Bone marrow (tissue), 2 donors: ENCODE measurements around the gene ZNF320.
A peak's percentile ranks its signal among the peaks of the same experiment; 100 is the strongest.
"Not testable (repeated sequence)": the region's sequence is repeated elsewhere in the genome, so short reads cannot be mapped to it uniquely, and the experiment has no call there.

Experiments
- DNase-seq, 2 donors: peaks; one replicate each; lab custom pipeline; 2025; lab: John Stamatoyannopoulos, UW

Gene ZNF320

DNA sequence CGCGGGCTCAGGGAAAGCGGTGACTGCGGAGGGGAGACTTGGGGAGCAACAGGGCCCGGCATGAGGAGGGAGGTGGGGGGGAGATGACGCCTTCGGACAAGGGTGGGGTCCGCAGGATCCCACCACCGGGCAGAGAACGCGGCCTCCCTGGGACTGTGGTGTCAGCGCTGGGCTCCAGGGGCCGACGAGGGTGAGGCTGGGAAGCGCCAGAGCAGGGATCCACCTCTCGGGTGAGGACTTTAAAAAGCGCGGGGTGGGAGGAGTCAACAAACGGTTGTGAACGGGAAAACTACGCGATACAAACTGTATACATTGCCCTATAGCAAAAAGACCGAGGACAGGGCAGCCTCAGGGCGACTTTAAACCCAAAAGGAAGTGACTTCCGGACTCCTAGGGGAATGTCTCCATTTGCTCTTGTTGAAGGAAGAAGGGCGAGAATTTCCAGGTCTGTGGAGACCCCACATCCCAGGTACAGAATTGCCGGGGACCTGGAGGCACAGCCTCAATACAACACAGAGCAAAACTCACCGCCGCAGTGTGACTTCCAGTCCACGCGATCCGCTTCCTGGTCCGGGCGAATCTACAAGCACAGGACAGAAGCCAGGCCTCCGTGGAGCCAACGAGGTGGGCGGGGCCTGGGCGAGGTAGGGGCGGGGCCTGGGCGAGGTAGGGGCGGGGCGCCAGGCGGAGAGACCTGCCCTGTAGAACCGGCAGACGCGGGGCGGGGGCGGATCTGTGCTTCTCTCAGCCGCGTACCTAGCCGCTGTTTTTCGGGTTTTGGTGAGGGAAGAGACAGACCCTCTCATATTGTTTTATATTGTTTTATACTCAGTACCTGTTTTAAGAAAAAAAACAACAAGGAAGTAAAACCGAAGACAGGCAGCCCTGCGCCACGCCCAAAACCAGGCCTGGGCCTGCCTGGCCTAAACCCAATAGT lies 25.7 kb upstream of the ZNF320 start, which contains the start of gene ZNF888:
Gene ZNF888 (minus strand): TSS at position 588 of the 937 bp plus-strand sequence. CDS start 5,555 bp downstream, outside the sequence.
- peak; percentile 76 to 86 for DNase-seq

DNA sequence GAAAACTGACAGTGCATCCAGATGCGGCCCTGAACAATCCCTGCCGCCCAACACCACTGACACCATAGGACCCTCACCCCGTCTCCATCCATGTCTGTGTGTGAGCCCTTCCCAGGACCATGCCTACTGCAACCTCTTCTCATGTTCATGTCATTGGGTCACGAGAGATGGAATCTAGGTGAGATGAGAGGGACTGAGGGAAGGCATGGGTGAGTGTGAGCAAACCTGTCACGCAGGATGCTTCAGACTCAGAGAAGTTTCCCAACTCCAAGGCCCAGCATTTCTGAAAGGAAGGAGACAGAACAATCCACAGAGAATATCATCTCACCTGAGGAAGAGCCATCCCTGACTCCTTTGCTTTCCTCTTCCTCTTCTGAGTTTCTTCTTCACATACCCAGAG lies 20.1 kb upstream of the ZNF320 start:
- DNase-seq = no peak

- DNase-seq = peak in 1 of 2 donors; percentile 5
Measured at GRCh38 chr19:52910648-52911047, 13.2 kb upstream of the ZNF320 start.

DNA sequence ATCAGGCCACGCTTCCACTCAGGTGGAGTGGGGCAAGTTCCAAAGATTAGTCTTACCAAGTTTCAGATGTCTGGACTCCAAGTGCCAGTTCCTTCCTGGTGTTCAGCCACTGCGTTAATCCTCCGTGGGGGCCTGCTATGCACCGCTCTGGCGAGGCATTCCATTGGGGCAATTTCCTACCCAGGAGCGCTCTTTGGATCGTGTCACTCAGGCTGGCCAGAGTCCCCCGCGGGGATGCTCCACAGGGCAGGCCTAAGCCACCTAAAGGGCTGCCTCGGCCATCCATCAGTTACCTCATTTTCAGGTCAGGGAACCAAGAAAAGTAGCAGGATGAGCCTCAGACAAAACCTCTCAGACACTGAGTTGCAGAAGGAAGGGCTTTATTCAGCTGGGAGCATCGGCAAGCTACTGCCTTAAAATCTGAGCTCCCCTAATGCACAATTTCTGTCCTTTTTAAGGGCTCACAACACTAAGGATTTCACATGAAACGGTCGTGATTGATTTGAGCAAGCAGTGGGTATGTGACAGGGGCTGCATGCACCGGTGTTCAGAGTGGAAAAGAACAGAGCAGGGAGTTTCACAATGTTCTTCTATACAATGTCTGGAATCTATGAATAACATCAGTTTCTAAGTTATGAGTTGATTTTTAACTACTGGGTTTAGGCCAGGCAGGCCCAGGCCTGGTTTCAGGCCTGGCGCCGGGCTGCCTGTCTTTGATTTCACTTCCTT lies 6.8 kb upstream of the ZNF320 start:
- not testable (repeated sequence) for DNase-seq

DNA sequence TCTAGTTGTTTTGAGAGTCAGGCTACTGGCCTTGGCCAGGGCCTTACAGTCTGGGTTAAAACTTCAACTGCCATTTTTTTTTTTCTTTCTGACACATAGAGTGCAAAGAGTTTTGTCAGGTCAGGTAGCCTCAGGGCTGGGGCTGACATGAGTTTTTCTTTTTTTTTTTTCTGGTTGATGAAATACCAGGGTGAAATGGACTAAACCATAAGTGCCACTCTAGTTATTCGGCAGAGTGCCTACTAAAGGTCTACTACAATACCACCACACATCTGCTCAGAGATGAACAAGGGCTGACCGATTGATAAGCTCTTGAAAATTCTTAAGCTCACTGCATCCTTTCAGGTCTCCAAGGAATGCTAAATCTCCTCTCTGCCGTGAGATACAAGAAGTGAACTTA lies 4.4 kb upstream of the ZNF320 start:
- DNase-seq = no peak

DNA sequence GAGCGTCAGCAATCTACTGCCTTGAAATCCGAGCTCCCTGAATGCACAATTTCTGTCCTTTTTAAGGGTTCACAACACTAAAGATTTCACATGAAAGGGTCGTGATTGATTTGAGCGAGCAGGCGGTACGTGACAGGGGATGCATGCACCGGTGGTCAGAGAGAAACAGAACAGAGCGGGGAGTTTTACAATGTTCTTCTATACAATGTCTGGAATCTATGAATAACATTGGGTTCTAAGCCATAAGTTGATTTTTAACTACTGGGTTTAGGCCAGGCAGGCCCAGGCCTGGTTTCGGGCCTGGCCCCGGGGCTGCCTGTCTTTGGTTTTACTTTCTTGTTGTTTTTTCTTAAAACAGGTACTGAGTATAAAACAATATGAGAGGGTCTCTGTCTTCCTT lies 1.2 kb upstream of the ZNF320 start:
- not testable (repeated sequence) for DNase-seq

GRCh38 chr19:52898101-52898500 lies 666 bp upstream of the ZNF320 start:
- DNase-seq = no peak

- DNase-seq = no peak
Measured at GRCh38 chr19:52896431-52897137, 851 bp downstream of the ZNF320 start.

DNA sequence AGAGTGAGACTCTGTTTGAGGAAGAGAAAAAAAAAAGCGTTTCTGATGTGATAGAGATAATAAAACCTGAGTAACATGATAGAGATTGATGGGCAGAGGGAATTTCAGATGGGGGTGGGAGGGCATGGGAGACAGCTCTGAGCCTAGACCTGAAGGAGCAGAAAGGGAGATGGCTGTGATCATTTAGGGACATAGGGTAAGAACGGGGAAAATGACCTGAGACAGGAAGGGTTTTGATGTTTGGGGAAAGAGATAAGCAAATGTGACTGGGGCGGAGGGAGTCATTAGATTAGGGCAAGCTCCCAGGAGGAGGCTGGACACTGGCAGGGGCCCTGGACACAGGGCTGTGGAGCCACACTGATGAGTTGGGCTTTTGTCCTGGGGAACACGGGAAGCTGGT lies 6.1 kb downstream of the ZNF320 start:
- no peak for DNase-seq

DNA sequence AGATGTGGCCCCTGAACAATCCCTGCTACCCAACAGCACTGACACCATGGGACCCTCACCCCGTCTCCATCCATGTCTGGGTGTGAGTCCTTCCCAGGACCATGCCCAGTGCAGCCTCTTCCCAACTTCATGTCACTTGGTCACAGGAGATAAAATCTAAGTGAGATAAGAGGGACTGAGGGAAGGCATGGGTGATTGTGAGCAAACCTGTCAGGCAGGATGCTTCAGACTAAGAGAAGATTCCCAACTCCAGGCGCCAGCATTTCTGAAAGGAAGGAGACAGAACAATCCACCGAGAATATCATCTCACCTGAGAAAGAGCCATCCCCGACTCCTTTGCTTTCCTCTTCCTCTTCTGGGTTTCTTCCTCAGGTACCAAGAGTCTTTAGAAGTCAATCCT lies 7.5 kb downstream of the ZNF320 start:
- DNase-seq = no peak

DNA sequence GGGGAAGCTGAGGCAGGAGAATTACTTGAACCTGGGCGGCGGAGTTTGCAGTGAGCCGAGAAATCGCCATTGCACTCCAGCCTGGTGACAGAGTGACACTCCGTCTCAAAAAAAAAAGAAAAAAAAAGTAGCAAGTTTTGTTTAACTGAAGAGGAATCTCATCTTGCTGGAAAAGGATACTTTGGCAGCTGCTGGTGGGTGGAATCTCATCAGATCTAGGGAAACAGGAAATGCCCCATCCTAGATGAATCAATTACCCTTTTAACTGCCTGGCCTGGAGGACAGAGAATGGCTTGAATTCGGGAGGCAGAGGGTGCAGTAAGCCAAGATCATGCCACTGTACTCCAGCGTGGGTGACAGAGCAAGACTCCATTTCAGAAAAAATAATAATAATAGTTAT lies 8.4 kb downstream of the ZNF320 start:
- no peak for DNase-seq

- DNase-seq = no peak
Measured at GRCh38 chr19:52880895-52881389, 16.5 kb downstream of the ZNF320 start.

- not testable (repeated sequence) for DNase-seq
Measured at GRCh38 chr19:52872996-52873395, 24.4 kb downstream of the ZNF320 start.

GRCh38 chr19:52871466-52871865 lies 26.0 kb downstream of the ZNF320 start:
- DNase-seq = no peak

DNA sequence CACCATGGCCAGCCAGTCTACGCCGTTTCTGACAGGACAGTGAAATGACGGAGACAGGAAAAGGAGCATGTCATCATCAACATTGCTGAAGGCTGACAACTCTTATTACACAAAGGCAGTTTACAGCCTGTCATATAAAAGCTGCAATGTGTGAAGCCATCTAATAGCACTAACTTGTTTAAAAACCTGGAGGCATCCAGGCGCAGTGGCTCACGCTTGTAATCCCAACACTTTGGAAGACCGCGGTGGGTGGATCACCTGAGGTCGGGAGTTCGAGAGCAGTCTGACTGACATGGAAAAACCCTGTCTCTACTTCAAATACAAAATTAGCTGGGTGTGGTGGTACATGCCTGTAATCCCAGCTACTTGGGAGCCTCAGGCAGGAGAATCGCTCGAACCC lies 29.4 kb downstream of the ZNF320 start:
- DNase-seq = not testable (repeated sequence)

- DNase-seq = peak; percentile 51 to 66
Measured at GRCh38 chr19:52857378-52858191, 39.9 kb downstream of the ZNF320 start, which contains the start of gene ZNF468. TSS of gene ZNF468 (minus strand) at chr19:52857619. CDS start at chr19:52854272, 3,347 bp downstream.

GRCh38 chr19:52856540-52857377 lies 40.7 kb downstream of the ZNF320 start:
- DNase-seq = not testable (repeated sequence)
